ENCODE results near the gene ARMH2. TPM values are rescaled to one million over a fixed set of nuclear protein-coding genes. Genes with fewer than 3 reads are reported as not detected.
"Not testable (repeated sequence)": the region's sequence is repeated elsewhere in the genome, so short reads cannot be mapped to it uniquely, and the experiment has no call there.

ARMH2 gene
- total RNA-seq, 8 experiments from 2014 or later: 0.25 to 0.59 TPM; not detected in 6

DNA sequence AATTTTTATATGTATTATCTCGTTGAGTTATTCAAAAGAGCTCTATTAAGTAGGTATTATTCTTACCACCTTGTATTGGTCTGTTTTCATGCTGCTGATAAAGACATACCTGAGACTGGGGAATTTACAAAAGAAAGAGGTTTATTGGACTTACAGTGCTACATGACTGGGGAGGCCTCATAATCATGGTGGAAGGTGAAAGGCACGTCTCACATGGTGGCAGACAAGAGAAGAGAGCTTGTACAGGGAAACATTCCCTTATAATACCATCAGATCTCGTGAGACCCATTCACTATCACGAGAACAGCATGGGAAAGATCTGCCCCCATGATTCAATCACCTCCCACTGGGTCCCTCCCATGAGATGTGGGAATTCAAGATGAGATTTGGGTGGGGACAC is 44.3 kb downstream of the ARMH2 start:
- in situ Hi-C loops (cut with MboI; ENCODE audit: low pct_unique_long_range_greater_than_20kb in 2 of 9, low sequenced_read_pairs in 9 of 9, unreplicated experiment in 9 of 9); ATAC-seq (replicated peaks in 6 of 8); H3K4me1 ChIP-seq (replicated peaks in 1 of 2); H3K4me3 ChIP-seq; H3K27ac ChIP-seq: not testable (repeated sequence)
- WGBS, 10 experiments: 22 to 100% (median 70%) methylated on average over 1 to 3 of the region's 4 CpGs; no CpG with 5 or more reads in 4 of the 10 experiments

DNA sequence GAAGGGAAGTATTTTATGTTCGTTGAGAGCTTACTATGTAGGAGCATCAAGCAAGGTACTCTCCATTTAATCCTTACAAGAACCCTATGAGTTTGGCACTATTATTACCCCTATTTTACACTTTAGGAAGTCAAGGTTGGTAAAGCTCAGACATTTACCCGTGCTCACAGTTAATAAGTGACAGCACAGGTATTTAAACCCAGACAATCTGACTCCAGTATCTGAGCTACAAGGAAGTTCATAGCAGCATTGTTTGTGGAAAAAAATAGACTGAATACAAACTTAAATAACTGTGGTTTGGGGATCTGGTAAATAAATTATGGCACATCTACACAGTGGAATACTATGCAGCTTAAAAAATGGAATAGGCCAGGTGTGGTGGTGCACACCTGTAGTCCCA is 45.2 kb downstream of the ARMH2 start:
- in situ Hi-C loops (cut with MboI; ENCODE audit: low pct_unique_long_range_greater_than_20kb in 2 of 9, low sequenced_read_pairs in 9 of 9, unreplicated experiment in 9 of 9): no loop called here
- WGBS, 10 experiments: 0 to 100% (median 83%) methylated on average over 1 to 2 of the region's 2 CpGs; no CpG with 5 or more reads in 1 of the 10 experiments
- Histone ChIP-seq H3K27ac (no peak overlapping the region), H3K4me1 (replicated peaks in 1 of 2) (no peaks in the 10 kb centered on the region), H3K4me3 (no peak overlapping the region)
- ATAC-seq (replicated peaks in 6 of 8): no peak

DNA sequence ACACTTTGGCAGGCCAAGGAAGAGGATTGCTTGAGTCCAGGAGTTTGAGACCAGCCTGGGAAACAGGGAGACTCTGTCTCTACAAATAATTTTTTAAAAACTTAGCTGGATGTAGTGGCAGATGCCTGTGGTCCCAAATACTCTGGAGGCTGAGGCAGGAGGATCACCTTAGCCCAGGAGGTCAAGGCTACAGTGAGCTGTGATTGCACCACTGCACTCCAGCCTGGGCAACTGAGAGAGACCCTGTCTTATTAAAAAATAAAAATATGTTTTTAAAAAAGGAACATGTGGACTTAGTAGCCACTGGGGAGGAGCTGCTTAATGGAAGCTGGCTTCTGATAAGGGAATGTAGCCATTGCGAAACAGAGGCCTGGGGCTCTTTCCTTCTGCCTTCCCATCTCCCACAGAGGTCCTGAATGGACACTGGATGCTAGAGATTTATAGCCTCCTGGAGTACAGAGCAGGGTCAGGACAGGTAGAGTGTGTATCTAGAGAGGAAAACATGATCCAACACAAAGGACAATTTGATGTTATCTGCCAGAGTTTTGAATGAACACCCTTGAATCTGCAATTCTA is 45.7 kb downstream of the ARMH2 start:
- no peak for ATAC-seq (replicated peaks in 6 of 8)
- no peak overlapping the region for H3K4me3 ChIP-seq
- 88 to 100% (median 95%) methylated on average over 1 of the region's 1 CpG; no CpG with 5 or more reads in 6 of the 10 experiments for WGBS, 10 experiments
- H3K27ac ChIP-seq: no peak overlapping the region
- no peaks in the 10 kb centered on the region for H3K4me1 ChIP-seq (replicated peaks in 1 of 2)
- in situ Hi-C loops (cut with MboI; ENCODE audit: low pct_unique_long_range_greater_than_20kb in 2 of 9, low sequenced_read_pairs in 9 of 9, unreplicated experiment in 9 of 9): no loop called here

DNA sequence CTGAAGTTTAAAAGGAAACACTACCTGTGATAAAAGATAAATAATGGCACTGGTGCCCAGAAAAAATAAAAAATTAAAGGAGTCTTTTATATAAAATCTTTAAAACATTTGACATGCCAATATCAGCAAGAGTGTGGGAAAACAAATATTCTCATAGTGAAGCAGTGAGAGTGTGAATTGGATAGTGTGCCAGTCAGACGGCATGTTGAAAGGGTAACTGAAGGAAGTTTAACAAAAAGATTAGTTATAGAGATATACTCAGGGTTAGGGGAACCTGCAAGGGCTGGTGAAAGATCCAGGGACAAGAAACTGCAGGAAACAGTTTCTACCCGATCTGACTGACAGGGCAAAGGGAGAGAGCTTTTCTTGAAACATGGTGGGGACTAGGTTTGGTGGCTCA is 46.2 kb downstream of the ARMH2 start:
- in situ Hi-C loops (cut with MboI; ENCODE audit: low pct_unique_long_range_greater_than_20kb in 2 of 9, low sequenced_read_pairs in 9 of 9, unreplicated experiment in 9 of 9): no loop called here
- 39 to 100% (median 79%) methylated on average over 1 to 2 of the region's 2 CpGs; no CpG with 5 or more reads in 3 of the 10 experiments for WGBS, 10 experiments

DNA sequence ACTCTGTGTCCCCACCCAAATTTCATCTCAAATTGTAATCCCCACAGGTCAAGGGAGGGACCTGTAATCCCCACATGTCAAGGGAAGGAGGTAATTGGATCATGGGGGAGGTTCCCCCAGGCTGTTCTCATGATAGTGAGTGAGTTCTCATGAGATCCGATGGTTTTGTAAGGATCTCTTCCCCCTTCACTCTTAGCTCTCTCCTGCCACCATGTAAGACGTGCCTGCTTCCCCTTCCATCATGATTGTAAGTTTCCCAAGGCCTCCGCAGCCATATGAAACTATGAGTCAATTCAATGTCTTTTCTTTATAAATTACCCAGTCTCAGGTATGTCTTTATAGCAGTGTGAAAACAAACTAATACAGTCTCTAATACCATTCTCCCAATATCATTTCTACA is 47.8 kb downstream of the ARMH2 start:
- H3K27ac ChIP-seq; H3K4me1 ChIP-seq (replicated peaks in 1 of 2); in situ Hi-C loops (cut with MboI; ENCODE audit: low pct_unique_long_range_greater_than_20kb in 2 of 9, low sequenced_read_pairs in 9 of 9, unreplicated experiment in 9 of 9); ATAC-seq (replicated peaks in 6 of 8); H3K4me3 ChIP-seq: not testable (repeated sequence)
- 40 to 100% (median 83%) methylated on average over 1 to 3 of the region's 3 CpGs; no CpG with 5 or more reads in 4 of the 10 experiments for WGBS, 10 experiments

More for the DNA sequence above, 46.2 kb downstream of the ARMH2 start:
- Histone ChIP-seq H3K4me3 (no peak overlapping the region), H3K4me1 (replicated peaks in 1 of 2) (no peaks in the 10 kb centered on the region), H3K27ac (no peak overlapping the region)
- no peak for ATAC-seq (replicated peaks in 6 of 8)

DNA sequence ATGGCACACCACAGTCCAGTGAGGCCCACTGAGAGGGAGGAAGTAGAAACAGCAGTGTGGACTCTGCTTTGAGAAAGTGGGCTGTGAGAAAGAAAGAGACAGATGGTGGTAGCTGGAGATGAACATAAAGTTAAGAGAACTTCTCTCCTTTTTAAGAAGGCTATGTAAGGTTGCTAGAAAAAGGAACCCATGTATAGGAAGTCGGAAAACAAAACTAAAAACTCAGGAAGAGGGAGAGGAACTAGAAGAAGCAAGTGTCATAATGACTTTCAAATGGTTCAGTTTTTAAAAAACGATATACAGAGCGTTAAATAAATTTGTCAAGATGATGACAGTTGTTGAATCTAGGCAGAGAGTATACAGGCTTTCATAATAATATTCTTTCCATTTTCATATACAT is 49.4 kb downstream of the ARMH2 start:
- WGBS, 10 experiments: 16 to 92% (median 74%) methylated on average over 2 to 3 of the region's 3 CpGs

More for the DNA sequence above, 49.4 kb downstream of the ARMH2 start:
- H3K4me3 ChIP-seq: no peak overlapping the region
- no peak for ATAC-seq (replicated peaks in 6 of 8)
- H3K4me1 ChIP-seq (replicated peaks in 1 of 2): no peaks in the 10 kb centered on the region
- H3K27ac ChIP-seq: no peak overlapping the region
- in situ Hi-C loops (cut with MboI; ENCODE audit: low pct_unique_long_range_greater_than_20kb in 2 of 9, low sequenced_read_pairs in 9 of 9, unreplicated experiment in 9 of 9): no loop called here

Other genes with a start within 250 kb of the ARMH2 start
- 10 to 100 TPM in 1 of 8 experiments, under 1 TPM in 7; 0.10 to 10.4 (median 0.53) TPM for gene KIAA0319, start 152.7 kb downstream of the ARMH2 start, total RNA-seq
- 10 to 100 TPM; 18.3 to 40.5 (median 32.7) TPM for gene TDP2, start 132.0 kb downstream of the ARMH2 start, total RNA-seq
- gene ACOT13, start 131.8 kb downstream of the ARMH2 start, total RNA-seq: 10 to 100 TPM; 13.5 to 39.4 (median 18.2) TPM
- gene C6orf62, start 79.8 kb downstream of the ARMH2 start, total RNA-seq: 100 to 1,000 TPM; 103 to 170 (median 129) TPM
- 10 to 100 TPM in 5 of 8 experiments, 1 to 10 TPM in 3; 3.7 to 63.5 (median 14.6) TPM for gene GMNN, start 24.0 kb downstream of the ARMH2 start, total RNA-seq
- 10 to 100 TPM in 6 of 8 experiments, 1 to 10 TPM in 1, under 1 TPM in 1; 0.15 to 30.4 (median 21.7) TPM for gene RIPOR2, start 137.0 kb upstream of the ARMH2 start, total RNA-seq